H9 (cell line): ENCODE results near the gene ANTXR2. TPM values are rescaled to one million over a fixed set of nuclear protein-coding genes. Genes with fewer than 3 reads are reported as not detected.

ENCODE experiments used
- DNase-seq: peaks from one replicate; pipeline ENCODE4 v3.0.0-alpha.2; 2017
- H2AFZ ChIP-seq: one replicate; pipeline ENCODE4 v1.6.1; 2013; ENCODE audit warnings: mild to moderate bottlenecking, low read length, control low read depth, moderate library complexity
- H2AK5ac ChIP-seq: 2 replicates; pipeline ENCODE4 v1.6.1; 2013; ENCODE audit warnings: low read length, control low read depth, mixed read lengths; ENCODE audit not compliant: insufficient read length
- H2BK120ac ChIP-seq: one replicate; pipeline ENCODE4 v1.6.1; 2013; ENCODE audit warnings: low read depth, mild to moderate bottlenecking, low read length, control low read depth, inconsistent platforms; ENCODE audit not compliant: poor library complexity, severe bottlenecking
- H2BK12ac ChIP-seq: 2 replicates; pipeline ENCODE4 v1.6.1; 2013; ENCODE audit warnings: low read length, control low read depth, mixed read lengths, low read depth; ENCODE audit not compliant: insufficient read length
- H2BK15ac ChIP-seq: 2 replicates; pipeline ENCODE4 v1.6.1; 2013; ENCODE audit warnings: low read depth, low read length, control low read depth
- H2BK20ac ChIP-seq: one replicate; pipeline ENCODE4 v1.6.1; 2013; ENCODE audit warnings: low read depth, mild to moderate bottlenecking, low read length, control low read depth, inconsistent platforms; ENCODE audit not compliant: poor library complexity, severe bottlenecking
- H2BK5ac ChIP-seq: 2 replicates; pipeline ENCODE4 v1.6.1; 2013; ENCODE audit warnings: low read length, control low read depth, mixed read lengths; ENCODE audit not compliant: insufficient read length
- H3K14ac ChIP-seq: 2 replicates; pipeline ENCODE4 v1.6.1; 2013; ENCODE audit warnings: low read length, control low read depth; ENCODE audit not compliant: insufficient read depth
- H3K18ac ChIP-seq: 2 replicates; pipeline ENCODE4 v1.6.1; 2013; ENCODE audit warnings: low read depth, mild to moderate bottlenecking, mixed read lengths, low read length, control low read depth; ENCODE audit not compliant: insufficient read length
- H3K23ac ChIP-seq: 2 replicates; pipeline ENCODE4 v1.6.1; 2013; ENCODE audit warnings: low read length, control low read depth, mixed read lengths, low read depth; ENCODE audit not compliant: insufficient read length
- H3K23me2 ChIP-seq: 2 replicates; pipeline ENCODE4 v1.6.1; 2013; ENCODE audit warnings: low read depth, mild to moderate bottlenecking, mixed read lengths, low read length, control low read depth; ENCODE audit not compliant: insufficient read length, poor library complexity, severe bottlenecking
- H3K27ac ChIP-seq: 2 replicates; pipeline ENCODE4 v1.5.1; 2013; ENCODE audit warnings: low read length, control low read depth, mixed read lengths, low read depth; ENCODE audit not compliant: insufficient read length
- H3K27me3 ChIP-seq: 2 replicates; pipeline ENCODE4 v1.6.1; 2013; ENCODE audit warnings: low read length, control low read depth, inconsistent platforms; ENCODE audit not compliant: insufficient read depth
- H3K4ac ChIP-seq: 2 replicates; pipeline ENCODE4 v1.6.1; 2013; ENCODE audit warnings: low read depth, mild to moderate bottlenecking, control low read depth, inconsistent platforms, low read length, moderate library complexity
- H3K4me1 ChIP-seq: 2 replicates; pipeline ENCODE4 v1.6.1; 2013; ENCODE audit warnings: low read length, control low read depth, inconsistent platforms; ENCODE audit not compliant: insufficient read depth
- H3K4me2 ChIP-seq: 2 replicates; pipeline ENCODE4 v1.6.1; 2013; ENCODE audit warnings: low read length, control low read depth, mixed read lengths; ENCODE audit not compliant: insufficient read length, insufficient read depth
- H3K56ac ChIP-seq: 2 replicates; pipeline ENCODE4 v1.6.1; 2013; ENCODE audit warnings: low read depth, mild to moderate bottlenecking, mixed read lengths, low read length, control low read depth; ENCODE audit not compliant: insufficient read length
- H3K79me1 ChIP-seq: 2 replicates; pipeline ENCODE4 v1.6.1; 2013; ENCODE audit warnings: low read depth, mild to moderate bottlenecking, moderate library complexity, low read length, control low read depth, inconsistent platforms; ENCODE audit not compliant: insufficient read depth, poor library complexity, severe bottlenecking
- H3K79me2 ChIP-seq: 2 replicates; pipeline ENCODE4 v1.6.1; 2013; ENCODE audit warnings: low read length, control low read depth, inconsistent platforms; ENCODE audit not compliant: insufficient read depth
- H3K9ac ChIP-seq: 2 replicates; pipeline ENCODE4 v1.6.1; 2013; ENCODE audit warnings: low read length, control low read depth, mixed read lengths; ENCODE audit not compliant: insufficient read length; ENCODE audit errors: extremely low read depth
- H3K9me3 ChIP-seq: one replicate; pipeline ENCODE4 v1.6.1; 2013; ENCODE audit warnings: low read depth, low read length, inconsistent platforms; ENCODE audit not compliant: control insufficient read depth
- H3T11ph ChIP-seq: one replicate; pipeline ENCODE4 v1.6.1; 2013; ENCODE audit warnings: mild to moderate bottlenecking, low read length, control low read depth, inconsistent platforms
- H4K20me1 ChIP-seq: one replicate; pipeline ENCODE4 v1.6.1; 2013; ENCODE audit not compliant: control insufficient read depth, insufficient read length, insufficient read depth
- H4K5ac ChIP-seq: 2 replicates; pipeline ENCODE4 v1.6.1; 2013; ENCODE audit warnings: low read depth, mild to moderate bottlenecking, mixed read lengths, low read length, control low read depth; ENCODE audit not compliant: insufficient read length
- H4K8ac ChIP-seq: replicated peaks from 2 replicates; pipeline ENCODE4 v1.6.1; 2013; ENCODE audit warnings: low read length, control low read depth, mixed read lengths, low read depth; ENCODE audit not compliant: insufficient read length
- H4K91ac ChIP-seq: 2 replicates; pipeline ENCODE4 v1.6.1; 2013; ENCODE audit warnings: low read depth, mild to moderate bottlenecking, moderate library complexity, mixed read lengths, low read length, control low read depth; ENCODE audit not compliant: insufficient read length
- H3K27ac Mint-ChIP-seq, 3 experiments: 2 replicates in 2 of 3; 3 replicates in 1 of 3; pipeline ENCODE4 v1.8.0; 2020 to 2021; ENCODE audit warnings: mixed read lengths in 3 of 3, mild to moderate bottlenecking in 1 of 3, moderate library complexity in 1 of 3
- H3K27me3 Mint-ChIP-seq: 2 replicates; pipeline ENCODE4 v1.8.0; 2021; ENCODE audit warnings: low read depth, mild to moderate bottlenecking, moderate library complexity, mixed read lengths
- H3K36me3 Mint-ChIP-seq, 3 experiments: 2 replicates in 2 of 3; 3 replicates in 1 of 3; pipeline ENCODE4 v1.8.0; 2020 to 2021; ENCODE audit warnings: low read depth in 3 of 3, mixed read lengths in 3 of 3; ENCODE audit not compliant: insufficient read depth in 1 of 3
- H3K4me1 Mint-ChIP-seq, 2 experiments: 2 replicates each; pipeline ENCODE4 v1.8.0; 2020; ENCODE audit warnings: mixed read lengths in 2 of 2
- H3K4me3 Mint-ChIP-seq, 2 experiments: 2 replicates in 1 of 2; 3 replicates in 1 of 2; pipeline ENCODE4 v1.8.0; 2020 to 2021; ENCODE audit warnings: mild to moderate bottlenecking in 2 of 2, mixed read lengths in 2 of 2, moderate library complexity in 1 of 2
- H3K9me3 Mint-ChIP-seq, 2 experiments: 2 replicates in 1 of 2; 3 replicates in 1 of 2; pipeline ENCODE4 v1.8.0; 2020; ENCODE audit warnings: mild to moderate bottlenecking in 2 of 2, mixed read lengths in 2 of 2, moderate library complexity in 1 of 2
- CTCF ChIP-seq: fragments of 200-600 bp; sonication (generic); conservative IDR thresholded peaks from 3 replicates; pipeline ENCODE4 v1.8.0; 2021; ENCODE audit warnings: antibody characterized with exemption, mild to moderate bottlenecking
- WGBS: extraction: QIAGEN DNeasy Blood & Tissue Kit; methylation state at CpG from one replicate; pipeline ENCODE4 v1.1.7; 2013; ENCODE audit warnings: missing lambda C conversion rate, low lambda C conversion rate, mixed read lengths; ENCODE audit not compliant: insufficient read length; ENCODE audit errors: extremely low coverage; 5-methylcytosine and 5-hydroxymethylcytosine counted together
- total RNA-seq: library from RNA; stranded (reverse); gene quantifications from 2 replicates; pipeline ENCODE4 v1.2.1, GENCODE V29; 2021

Gene ANTXR2
- total RNA-seq, 1 experiment from 2014 or later = 4.7 TPM

GRCh38 chr4:79923281-79923680 lies 149.7 kb downstream of the ANTXR2 start:
- Histone ChIP-seq H2BK5ac (no peak overlapping the region), H2BK15ac (no peak overlapping the region), H3K9me3 (no peaks in the 10 kb centered on the region), H3K27ac (no peak overlapping the region), H4K5ac (no peak overlapping the region), H2BK12ac (no peak overlapping the region), H2BK120ac (no peak overlapping the region), H4K8ac (no peak overlapping the region), H3K23ac (no peak overlapping the region), H3K4ac (no peak overlapping the region), H3K4me2 (no peak overlapping the region), H3K4me1 (0 out of 2 replicates have a peak, but pooled peaks cover 3% of the 10 kb centered on the region), H2BK20ac (no peak overlapping the region), H3K18ac (no peak overlapping the region), H3K23me2 (no peaks in the 10 kb centered on the region), H2AK5ac (no peak overlapping the region), H4K91ac (no peak overlapping the region), H4K20me1 (no peaks in the 10 kb centered on the region), H3K27me3 (no peaks in the 10 kb centered on the region), H3K56ac (no peak overlapping the region), H3K9ac (no peak overlapping the region), H3K14ac (no peak overlapping the region), H3T11ph (no peak overlapping the region), H3K79me1 (no peaks in the 10 kb centered on the region), H3K79me2 (no peaks in the 10 kb centered on the region), H2AFZ (no peak overlapping the region)
- TF ChIP-seq CTCF = no peak
- H3K4me1 Mint-ChIP-seq = no peaks in the 10 kb centered on the region; a peak in 1 of 4 replicates
- no CpG with 5 or more reads among the region's 2 CpGs for WGBS
- H3K4me3 Mint-ChIP-seq = no peak overlapping the region
- DNase-seq = no peak
- no peaks in the 10 kb centered on the region for H3K27me3 Mint-ChIP-seq
- H3K36me3 Mint-ChIP-seq = no peaks in the 10 kb centered on the region
- peaks cover 0 to 2% of the 10 kb centered on the region in 2 experiments; a peak in 1 of 5 replicates for H3K9me3 Mint-ChIP-seq
- H3K27ac Mint-ChIP-seq = no peak overlapping the region; a peak in 1 of 7 replicates
